Measurements from ENCODE around the gene CAP2.

DNA sequence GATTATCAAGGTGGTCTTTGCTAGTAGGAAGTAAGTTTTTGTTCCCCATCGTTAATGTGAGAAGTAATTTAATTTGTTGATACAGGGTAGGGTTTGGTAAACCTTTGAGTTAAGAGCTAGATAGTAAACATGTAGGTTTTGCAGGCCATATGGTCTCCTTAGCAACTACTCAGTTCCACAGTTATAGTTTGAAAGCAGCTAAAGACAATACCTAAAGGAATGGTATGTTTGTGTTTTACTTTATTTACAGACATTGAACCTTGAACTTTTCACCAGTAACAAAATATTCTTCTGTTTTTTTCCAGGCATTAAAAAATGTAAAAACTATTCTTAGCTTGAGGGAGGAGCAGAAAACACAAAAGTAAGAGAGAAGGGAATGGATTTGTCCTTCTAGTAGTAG is 1.7 kb downstream of the CAP2 start:
- TF ChIP-seq POLR2AphosphoS5 (IDR thresholded peaks at IDR 0.05; ENCODE audit: low read depth, low read length) (no peak), SIN3A (IDR thresholded peaks at IDR 0.05; ENCODE audit: borderline replicate concordance, insufficient read depth, low read length) (no peak), TAF1 (IDR thresholded peaks at IDR 0.05; ENCODE audit: borderline replicate concordance, insufficient read depth, low read length) (no peak)
- TF ChIP-seq, protein P1, sequence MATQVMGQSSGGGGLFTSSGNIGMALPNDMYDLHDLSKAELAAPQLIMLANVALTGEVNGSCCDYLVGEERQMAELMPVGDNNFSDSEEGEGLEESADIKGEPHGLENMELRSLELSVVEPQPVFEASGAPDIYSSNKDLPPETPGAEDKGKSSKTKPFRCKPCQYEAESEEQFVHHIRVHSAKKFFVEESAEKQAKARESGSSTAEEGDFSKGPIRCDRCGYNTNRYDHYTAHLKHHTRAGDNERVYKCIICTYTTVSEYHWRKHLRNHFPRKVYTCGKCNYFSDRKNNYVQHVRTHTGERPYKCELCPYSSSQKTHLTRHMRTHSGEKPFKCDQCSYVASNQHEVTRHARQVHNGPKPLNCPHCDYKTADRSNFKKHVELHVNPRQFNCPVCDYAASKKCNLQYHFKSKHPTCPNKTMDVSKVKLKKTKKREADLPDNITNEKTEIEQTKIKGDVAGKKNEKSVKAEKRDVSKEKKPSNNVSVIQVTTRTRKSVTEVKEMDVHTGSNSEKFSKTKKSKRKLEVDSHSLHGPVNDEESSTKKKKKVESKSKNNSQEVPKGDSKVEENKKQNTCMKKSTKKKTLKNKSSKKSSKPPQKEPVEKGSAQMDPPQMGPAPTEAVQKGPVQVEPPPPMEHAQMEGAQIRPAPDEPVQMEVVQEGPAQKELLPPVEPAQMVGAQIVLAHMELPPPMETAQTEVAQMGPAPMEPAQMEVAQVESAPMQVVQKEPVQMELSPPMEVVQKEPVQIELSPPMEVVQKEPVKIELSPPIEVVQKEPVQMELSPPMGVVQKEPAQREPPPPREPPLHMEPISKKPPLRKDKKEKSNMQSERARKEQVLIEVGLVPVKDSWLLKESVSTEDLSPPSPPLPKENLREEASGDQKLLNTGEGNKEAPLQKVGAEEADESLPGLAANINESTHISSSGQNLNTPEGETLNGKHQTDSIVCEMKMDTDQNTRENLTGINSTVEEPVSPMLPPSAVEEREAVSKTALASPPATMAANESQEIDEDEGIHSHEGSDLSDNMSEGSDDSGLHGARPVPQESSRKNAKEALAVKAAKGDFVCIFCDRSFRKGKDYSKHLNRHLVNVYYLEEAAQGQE (IDR thresholded peaks at IDR 0.05; ENCODE audit: insufficient read depth in 1 of 2, low read depth in 2 of 2, low read length in 2 of 2): no peak
